Coronary artery (tissue), 2 donors: Measurements from ENCODE around the gene COL18A1.

Experiments
- DNase-seq: peaks from one replicate; pipeline ENCODE4 v3.0.0-alpha.2; 2017; ENCODE audit warnings: low spot score
- H3K27ac ChIP-seq, 2 donors: fragments of 200-600 bp; sonication (generic); one replicate each; pipeline ENCODE4 v1.5.1; 2016 to 2019
- H3K4me3 ChIP-seq: fragments of 200-600 bp; sonication (generic); 2 replicates; pipeline ENCODE4 v1.5.1; 2016; ENCODE audit warnings: mild to moderate bottlenecking, moderate library complexity
- TF ChIP-seq, protein P1 (sequence below): fragments of 200-600 bp; sonication (generic); IDR thresholded peaks from one replicate; pipeline ENCODE4 v1.5.1; 2019; ENCODE audit warnings: antibody characterized with exemption

The COL18A1 gene

DNA sequence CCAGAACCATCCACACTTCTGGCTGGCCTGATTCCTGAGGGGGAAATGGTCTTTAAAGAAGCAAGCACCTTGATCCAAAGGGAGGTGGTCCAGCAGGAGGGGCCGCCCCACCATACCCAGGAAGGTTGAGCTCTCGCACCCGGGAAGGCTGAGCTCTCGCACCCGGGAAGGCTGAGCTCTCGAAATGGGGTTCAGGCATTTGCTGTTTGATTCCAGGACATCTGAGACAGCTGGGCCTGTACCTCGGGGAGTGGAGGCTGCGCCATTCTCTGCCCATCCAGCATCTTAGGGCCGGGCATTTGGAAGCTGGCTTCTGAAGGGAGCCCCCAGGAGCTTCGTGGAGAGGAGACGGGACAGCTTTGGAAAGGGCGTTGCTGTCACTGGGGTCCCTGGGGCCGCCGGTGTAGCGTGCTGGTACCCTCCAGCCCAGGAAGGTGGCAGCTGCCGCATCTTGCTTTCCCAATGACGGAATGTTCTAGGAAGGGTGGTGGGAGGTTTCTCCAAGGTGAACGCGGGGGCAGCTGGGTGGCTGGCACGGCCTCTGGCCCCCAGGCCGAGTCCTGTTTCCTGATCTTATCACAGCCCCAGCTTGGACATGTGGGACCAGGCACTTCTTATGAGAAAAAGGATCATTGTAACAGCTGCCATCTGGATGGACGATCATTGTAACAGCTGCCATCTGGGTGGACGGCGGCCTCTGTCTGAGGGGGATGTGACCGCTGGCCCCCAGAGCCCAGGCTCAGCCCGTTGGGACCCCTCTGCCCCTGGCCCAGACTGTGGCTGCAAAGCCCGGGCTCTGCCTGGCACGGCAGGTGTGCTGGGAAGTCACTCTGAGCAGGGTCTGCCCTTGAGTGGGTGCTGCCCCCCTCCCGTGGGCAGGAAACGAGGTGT is 61.6 kb downstream of the COL18A1 start:
- Histone ChIP-seq H3K27ac (peak overlapping the region; percentile 53 to 82), H3K4me3 (no peak overlapping the region)
- TF ChIP-seq, protein P1, sequence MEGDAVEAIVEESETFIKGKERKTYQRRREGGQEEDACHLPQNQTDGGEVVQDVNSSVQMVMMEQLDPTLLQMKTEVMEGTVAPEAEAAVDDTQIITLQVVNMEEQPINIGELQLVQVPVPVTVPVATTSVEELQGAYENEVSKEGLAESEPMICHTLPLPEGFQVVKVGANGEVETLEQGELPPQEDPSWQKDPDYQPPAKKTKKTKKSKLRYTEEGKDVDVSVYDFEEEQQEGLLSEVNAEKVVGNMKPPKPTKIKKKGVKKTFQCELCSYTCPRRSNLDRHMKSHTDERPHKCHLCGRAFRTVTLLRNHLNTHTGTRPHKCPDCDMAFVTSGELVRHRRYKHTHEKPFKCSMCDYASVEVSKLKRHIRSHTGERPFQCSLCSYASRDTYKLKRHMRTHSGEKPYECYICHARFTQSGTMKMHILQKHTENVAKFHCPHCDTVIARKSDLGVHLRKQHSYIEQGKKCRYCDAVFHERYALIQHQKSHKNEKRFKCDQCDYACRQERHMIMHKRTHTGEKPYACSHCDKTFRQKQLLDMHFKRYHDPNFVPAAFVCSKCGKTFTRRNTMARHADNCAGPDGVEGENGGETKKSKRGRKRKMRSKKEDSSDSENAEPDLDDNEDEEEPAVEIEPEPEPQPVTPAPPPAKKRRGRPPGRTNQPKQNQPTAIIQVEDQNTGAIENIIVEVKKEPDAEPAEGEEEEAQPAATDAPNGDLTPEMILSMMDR: no peak
- DNase-seq: no peak

DNA sequence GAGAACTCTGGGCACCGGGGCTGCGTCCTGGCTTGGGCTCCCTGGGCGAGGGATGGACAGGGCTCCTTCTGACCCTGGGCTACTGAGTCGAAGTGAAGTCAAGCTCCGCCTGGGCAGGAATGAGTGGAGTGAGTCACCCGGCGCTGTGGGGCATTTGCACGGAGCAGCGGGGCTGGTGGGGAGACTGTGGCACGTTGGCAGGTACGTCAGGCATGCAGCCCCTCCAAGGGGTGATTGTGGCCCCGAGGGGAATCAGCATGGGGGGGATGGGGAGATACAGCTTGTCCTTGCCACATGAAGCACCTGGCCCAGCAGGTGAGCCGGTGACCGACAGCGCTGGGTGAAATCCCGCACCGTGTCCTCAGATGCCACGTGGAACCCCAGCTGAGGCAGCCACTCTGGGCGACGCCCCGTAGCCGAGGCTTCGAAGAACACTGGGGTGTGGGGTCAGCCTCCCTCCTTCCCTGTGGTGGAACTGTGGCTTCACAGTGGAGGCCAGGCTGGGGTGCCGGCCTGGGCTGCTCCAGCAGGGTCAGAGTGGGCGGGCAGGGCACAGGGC is 62.3 kb downstream of the COL18A1 start:
- no peak overlapping the region for H3K4me3 ChIP-seq
- H3K27ac ChIP-seq: peak overlapping the region; percentile 53 to 82
- TF ChIP-seq, protein P1: no peak
- DNase-seq: no peak

DNA sequence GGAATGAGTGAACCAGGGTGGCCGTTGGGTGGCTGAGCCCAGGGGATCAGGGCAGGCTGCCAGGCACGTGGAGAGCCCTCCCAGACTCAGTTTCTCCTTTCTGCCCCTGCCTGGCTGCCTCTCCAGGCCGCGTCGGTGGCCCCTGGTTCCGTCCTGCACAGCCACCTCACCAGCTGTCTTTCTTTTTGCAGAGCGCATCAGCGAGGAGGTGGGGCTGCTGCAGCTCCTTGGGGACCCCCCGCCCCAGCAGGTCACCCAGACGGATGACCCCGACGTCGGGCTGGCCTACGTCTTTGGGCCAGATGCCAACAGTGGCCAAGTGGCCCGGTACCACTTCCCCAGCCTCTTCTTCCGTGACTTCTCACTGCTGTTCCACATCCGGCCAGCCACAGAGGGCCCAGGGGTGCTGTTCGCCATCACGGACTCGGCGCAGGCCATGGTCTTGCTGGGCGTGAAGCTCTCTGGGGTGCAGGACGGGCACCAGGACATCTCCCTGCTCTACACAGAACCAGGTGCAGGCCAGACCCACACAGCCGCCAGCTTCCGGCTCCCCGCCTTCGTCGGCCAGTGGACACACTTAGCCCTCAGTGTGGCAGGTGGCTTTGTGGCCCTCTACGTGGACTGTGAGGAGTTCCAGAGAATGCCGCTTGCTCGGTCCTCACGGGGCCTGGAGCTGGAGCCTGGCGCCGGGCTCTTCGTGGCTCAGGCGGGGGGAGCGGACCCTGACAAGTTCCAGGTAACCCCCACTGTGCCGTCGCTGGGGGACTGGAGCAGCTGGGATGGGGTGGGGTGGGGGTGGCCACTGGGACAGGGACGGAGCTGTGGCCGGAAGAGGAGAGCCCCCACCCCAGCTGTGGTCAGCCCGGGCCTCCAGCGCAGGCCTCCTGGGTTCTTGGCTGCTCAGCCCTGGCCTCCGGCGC is 63.3 kb downstream of the COL18A1 start:
- H3K4me3 ChIP-seq: no peak overlapping the region
- DNase-seq: no peak
- H3K27ac ChIP-seq: peak overlapping the region; percentile 81 to 82
- TF ChIP-seq, protein P1: no peak

DNA sequence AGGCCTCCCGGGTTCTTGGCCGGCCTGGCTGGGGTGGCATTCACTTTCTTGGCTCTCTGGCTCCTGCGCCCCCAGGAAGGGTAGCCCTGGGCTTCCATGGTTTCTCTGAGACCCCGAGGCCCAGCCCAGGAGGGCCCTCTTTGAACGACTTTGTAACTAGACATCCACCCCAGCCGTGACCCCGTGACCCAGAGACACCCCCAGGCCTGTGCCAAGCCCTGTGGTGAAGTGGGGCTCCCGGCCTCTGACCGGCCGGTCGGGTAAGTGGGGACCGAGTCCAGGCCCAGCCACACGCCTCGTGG is 64.0 kb downstream of the COL18A1 start:
- TF ChIP-seq, protein P1: no peak
- DNase-seq: no peak
- Histone ChIP-seq H3K27ac (peak overlapping the region; percentile 81 to 82), H3K4me3 (no peak overlapping the region)

GRCh38 chr21:45469273-45470086 is 64.5 kb downstream of the COL18A1 start:
- Histone ChIP-seq H3K27ac (peak overlapping the region; percentile 81 to 82), H3K4me3 (no peak overlapping the region)
- DNase-seq: no peak
- TF ChIP-seq, protein P1: no peak

- TF ChIP-seq, protein P1: no peak
- no peak for DNase-seq
- Histone ChIP-seq H3K4me3 (no peak overlapping the region), H3K27ac (peak overlapping the region; percentile 81 to 99)
These were observed 65.1 kb downstream of the COL18A1 start for GRCh38 chr21:45470087-45470515.
